Activated T-cell treated with anti-CD3 and anti-CD28 coated beads, Interleukin-2, amount 50 U/mL, for 24 hours (primary cell): ENCODE measurements around the gene FILIP1L.

Experiments
- DNase-seq: peaks from one replicate; pipeline ENCODE4 v3.0.0-alpha.2; 2020
- H3K27ac Mint-ChIP-seq: 2 replicates; pipeline ENCODE4 v1.8.0; 2020; ENCODE audit warnings: mild to moderate bottlenecking, mixed read lengths
- H3K27me3 Mint-ChIP-seq: 2 replicates; pipeline ENCODE4 v1.8.0; 2020; ENCODE audit warnings: mixed read lengths
- H3K36me3 Mint-ChIP-seq: 2 replicates; pipeline ENCODE4 v1.8.0; 2020; ENCODE audit warnings: low read depth, mixed read lengths
- H3K4me1 Mint-ChIP-seq: 2 replicates; pipeline ENCODE4 v1.8.0; 2020; ENCODE audit warnings: low read depth, mixed read lengths
- H3K4me3 Mint-ChIP-seq: 2 replicates; pipeline ENCODE4 v1.8.0; 2020; ENCODE audit warnings: mild to moderate bottlenecking, moderate library complexity, mixed read lengths
- H3K9me3 Mint-ChIP-seq: 2 replicates; pipeline ENCODE4 v1.8.0; 2020; ENCODE audit warnings: mixed read lengths

Gene FILIP1L

DNA sequence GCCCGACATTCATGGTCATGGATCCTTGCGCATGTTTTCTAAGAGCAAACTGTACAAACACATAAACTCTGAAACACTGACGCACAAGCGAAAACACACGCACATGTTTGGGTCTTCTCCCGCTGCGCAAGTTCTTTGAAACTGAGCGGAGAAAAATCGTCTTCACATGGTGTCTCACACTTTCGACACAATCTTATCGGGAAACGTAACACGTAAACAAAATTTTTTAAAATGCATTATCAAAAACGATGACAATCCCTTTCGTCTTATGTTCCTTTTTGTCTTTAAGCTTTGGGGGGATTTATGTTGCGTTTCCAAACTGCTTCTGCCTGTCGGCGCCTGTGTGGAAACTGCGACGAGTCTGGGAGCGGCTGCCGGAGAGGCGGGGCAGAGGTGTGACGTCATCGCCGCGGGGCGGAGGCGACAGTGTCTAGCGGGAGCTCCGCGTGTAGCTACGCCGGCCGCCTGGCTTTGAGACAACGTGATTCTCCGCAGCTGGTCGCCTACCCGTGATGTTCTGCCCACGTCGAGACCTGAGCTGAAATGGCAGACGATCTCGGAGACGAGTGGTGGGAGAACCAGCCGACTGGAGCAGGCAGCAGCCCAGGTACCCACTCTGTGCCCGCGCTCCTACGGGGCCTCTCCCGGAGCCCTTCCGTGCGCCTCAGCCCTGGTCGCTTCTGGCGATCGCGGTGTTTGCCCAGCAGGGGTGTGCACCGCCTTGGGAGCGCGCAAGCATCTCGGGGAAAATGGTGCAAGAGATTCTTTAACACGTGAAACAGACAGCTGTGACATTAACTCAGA is 296.7 kb downstream of the FILIP1L start, which contains the start of gene CMSS1:
TSS of gene CMSS1 (plus strand) at position 426 of the 804 bp plus-strand sequence.
- H3K4me1 Mint-ChIP-seq = peaks cover 47% of the 10 kb centered on the region
- H3K4me3 Mint-ChIP-seq = peak within 1 kb of the TSS; percentile 92
- H3K36me3 Mint-ChIP-seq = peaks cover 52% of the 10 kb centered on the region
- peak within 1 kb of the TSS; percentile 98 for H3K27ac Mint-ChIP-seq
- peak; percentile 98 for DNase-seq
- no peaks in the 10 kb centered on the region for H3K9me3 Mint-ChIP-seq
- no peaks in the 10 kb centered on the region for H3K27me3 Mint-ChIP-seq

DNA sequence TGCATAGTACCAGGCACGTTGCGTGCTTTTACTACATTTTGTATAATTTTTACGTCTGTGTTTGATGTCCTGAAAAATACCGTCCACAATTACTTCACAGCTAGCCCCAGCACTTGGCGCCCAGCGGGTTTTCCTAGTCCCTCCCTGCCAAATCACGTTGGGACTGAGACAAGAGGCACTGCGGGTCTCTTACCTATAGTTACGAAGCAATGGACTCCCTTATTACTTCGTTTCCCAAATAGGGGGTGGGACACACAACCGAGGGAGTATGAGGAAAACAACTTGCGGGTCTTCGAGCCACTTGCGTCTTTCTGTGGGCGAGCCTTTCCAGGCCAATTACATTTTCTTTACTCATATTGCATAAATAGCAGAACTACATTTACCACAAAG is 297.3 kb downstream of the FILIP1L start:
- peak overlapping the region; percentile 92 for H3K4me3 Mint-ChIP-seq
- peak; percentile 39 for DNase-seq
- peak overlapping the region; percentile 98 for H3K27ac Mint-ChIP-seq
- H3K36me3 Mint-ChIP-seq = peaks cover 48% of the 10 kb centered on the region
- H3K27me3 Mint-ChIP-seq = no peaks in the 10 kb centered on the region
- no peaks in the 10 kb centered on the region for H3K9me3 Mint-ChIP-seq
- H3K4me1 Mint-ChIP-seq = peaks cover 45% of the 10 kb centered on the region

DNA sequence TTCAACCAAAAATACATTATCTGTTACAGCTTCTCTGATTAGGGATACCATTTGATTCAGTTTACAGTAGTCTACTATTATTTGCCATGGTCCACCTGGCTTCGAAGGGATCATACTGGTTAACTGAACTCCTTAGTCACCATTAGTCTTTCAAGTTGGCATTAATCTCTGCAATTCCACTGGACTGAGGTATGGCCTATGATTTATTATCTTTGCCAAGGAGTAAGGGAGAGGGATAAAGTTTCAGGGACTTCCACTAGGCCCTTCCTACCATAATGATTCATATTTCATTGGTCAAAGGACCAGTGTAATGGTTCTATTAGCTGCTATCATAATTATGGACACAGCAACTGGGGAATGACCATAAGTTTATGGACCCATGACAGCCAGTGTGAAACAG is 303.9 kb downstream of the FILIP1L start:
- H3K9me3 Mint-ChIP-seq = peaks cover 5% of the 10 kb centered on the region
- no peak overlapping the region for H3K27ac Mint-ChIP-seq
- H3K4me1 Mint-ChIP-seq = peaks cover 3% of the 10 kb centered on the region
- H3K27me3 Mint-ChIP-seq = no peaks in the 10 kb centered on the region
- no peak overlapping the region for H3K4me3 Mint-ChIP-seq
- no peak for DNase-seq
- peaks cover 5% of the 10 kb centered on the region for H3K36me3 Mint-ChIP-seq

DNA sequence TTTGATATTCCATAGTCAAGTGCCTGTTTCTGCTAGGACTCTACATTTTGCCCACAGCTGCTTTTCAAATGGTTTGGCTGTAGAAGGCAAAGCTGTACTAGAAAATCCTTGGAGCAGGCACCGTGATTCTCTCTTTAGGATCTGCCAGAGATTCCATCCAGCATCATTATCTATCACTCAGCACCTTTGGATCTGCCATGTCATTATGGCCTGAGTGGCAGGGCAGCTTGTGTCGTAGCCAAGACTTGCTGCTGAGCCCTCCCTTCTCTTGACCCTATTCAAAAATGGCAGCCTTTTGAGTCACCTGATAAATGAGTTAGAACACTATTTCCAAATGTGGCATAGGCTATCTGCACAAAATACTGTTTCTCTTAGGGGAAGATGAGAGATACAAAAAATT is 304.7 kb downstream of the FILIP1L start:
- Mint-ChIP-seq H3K27ac (no peak overlapping the region), H3K4me1 (peaks cover 3% of the 10 kb centered on the region), H3K9me3 (peaks cover 9% of the 10 kb centered on the region), H3K27me3 (no peaks in the 10 kb centered on the region), H3K4me3 (no peak overlapping the region), H3K36me3 (peaks cover 5% of the 10 kb centered on the region)
- DNase-seq = no peak

DNA sequence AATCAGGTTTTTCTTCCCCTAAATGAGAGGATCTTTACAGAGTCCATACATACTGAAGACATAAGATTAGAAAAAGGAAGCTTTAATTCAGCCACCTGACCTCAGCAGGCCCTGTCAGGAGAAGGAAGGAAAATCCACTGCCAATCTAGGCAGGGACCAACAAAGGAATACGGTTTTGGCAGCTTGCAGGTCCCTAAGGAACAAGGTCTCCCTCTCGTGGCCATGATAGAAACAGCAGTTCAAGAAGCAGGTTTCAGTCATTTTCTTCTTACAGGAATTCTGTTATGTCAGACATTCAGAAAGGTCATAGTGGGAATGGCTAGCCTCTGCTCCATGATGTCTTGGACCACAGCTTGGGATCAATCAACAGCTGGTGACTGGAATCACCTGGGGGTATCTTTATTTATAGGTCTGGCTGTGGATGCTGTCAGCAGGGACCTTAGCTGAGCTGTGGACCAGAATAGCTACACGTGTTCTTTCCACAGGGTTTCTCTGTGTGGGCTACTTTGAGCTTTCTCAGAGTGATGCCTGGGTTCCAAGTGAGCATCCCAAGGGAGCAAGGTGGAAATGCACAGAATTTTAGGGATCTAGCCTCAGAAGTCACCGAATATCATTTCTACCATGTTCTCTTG is 306.0 kb downstream of the FILIP1L start:
- H3K36me3 Mint-ChIP-seq = peaks cover 10% of the 10 kb centered on the region
- H3K27ac Mint-ChIP-seq = no peak overlapping the region
- H3K4me1 Mint-ChIP-seq = peaks cover 3% of the 10 kb centered on the region
- H3K4me3 Mint-ChIP-seq = no peak overlapping the region
- no peaks in the 10 kb centered on the region for H3K27me3 Mint-ChIP-seq
- H3K9me3 Mint-ChIP-seq = peaks cover 16% of the 10 kb centered on the region
- no peak for DNase-seq

DNA sequence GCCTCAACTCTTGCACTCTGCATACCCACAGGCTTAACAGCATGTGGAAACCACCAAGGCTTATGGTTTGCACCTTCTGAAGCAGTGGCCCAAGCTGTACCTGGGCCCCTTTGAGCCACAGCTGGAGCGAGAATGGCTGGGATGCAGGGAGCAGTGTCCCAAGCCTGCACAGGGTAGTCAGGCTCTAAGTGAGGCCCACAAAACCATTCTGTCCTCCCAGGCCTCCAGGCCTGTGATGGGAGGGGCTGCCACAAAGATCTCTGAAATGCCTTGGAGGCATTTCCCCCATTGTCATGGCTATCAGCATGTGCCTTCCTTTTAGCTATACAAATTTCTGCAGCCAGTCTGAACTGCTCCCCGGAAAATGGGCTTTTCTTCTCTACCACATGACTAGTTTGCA is 309.1 kb downstream of the FILIP1L start:
- H3K9me3 Mint-ChIP-seq = peaks cover 16% of the 10 kb centered on the region
- DNase-seq = no peak
- no peak overlapping the region for H3K27ac Mint-ChIP-seq

DNA sequence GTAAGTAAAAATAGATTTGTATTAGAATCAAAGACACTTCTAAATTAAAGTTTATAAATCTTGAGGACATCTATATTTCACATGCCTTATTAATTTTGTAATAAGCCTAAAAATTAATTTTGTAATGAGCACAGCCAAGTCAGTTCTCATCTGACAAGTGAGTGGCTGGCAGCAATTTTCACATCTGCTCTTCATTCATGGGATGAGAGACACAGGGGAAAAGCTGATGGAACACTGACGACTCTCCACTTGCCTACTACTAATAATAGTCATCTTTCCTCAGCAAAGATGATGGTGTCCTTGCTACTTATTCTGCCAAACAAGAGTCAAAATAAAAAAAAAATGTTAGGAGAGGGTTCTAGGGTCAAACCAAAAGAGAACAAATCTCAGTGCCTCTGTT is 311.0 kb downstream of the FILIP1L start:
- Mint-ChIP-seq H3K4me1 (peaks cover 3% of the 10 kb centered on the region), H3K36me3 (peaks cover 10% of the 10 kb centered on the region), H3K27ac (no peak overlapping the region), H3K27me3 (no peaks in the 10 kb centered on the region), H3K4me3 (no peak overlapping the region), H3K9me3 (peaks cover 16% of the 10 kb centered on the region)
- DNase-seq = no peak

More for the DNA sequence above, 309.1 kb downstream of the FILIP1L start:
- Mint-ChIP-seq H3K4me1 (peaks cover 3% of the 10 kb centered on the region), H3K27me3 (no peaks in the 10 kb centered on the region), H3K4me3 (no peak overlapping the region), H3K36me3 (peaks cover 10% of the 10 kb centered on the region)

DNA sequence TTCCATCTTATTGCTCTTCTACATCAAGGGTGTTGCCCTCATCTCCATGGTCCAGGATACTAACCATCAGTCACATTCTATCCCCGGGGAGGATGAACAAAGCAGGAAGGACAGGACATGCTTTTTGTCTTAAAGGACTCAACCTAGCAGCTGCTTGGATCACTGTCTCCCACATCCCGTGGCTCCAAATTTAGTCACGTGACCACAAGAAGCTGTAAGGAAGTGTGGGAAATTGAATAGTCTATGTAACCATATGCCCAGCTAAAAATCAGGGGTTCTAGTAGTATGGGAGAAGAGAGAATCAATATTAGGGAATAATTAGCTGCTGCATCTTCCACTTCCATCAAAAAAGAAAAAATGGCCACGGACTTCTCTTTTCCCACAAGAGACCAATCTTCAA is 314.9 kb downstream of the FILIP1L start:
- H3K4me1 Mint-ChIP-seq = no peaks in the 10 kb centered on the region
- no peaks in the 10 kb centered on the region for H3K27me3 Mint-ChIP-seq
- peaks cover 5% of the 10 kb centered on the region for H3K36me3 Mint-ChIP-seq
- no peak overlapping the region for H3K27ac Mint-ChIP-seq
- DNase-seq = no peak
- H3K4me3 Mint-ChIP-seq = no peak overlapping the region
- H3K9me3 Mint-ChIP-seq = peaks cover 6% of the 10 kb centered on the region

DNA sequence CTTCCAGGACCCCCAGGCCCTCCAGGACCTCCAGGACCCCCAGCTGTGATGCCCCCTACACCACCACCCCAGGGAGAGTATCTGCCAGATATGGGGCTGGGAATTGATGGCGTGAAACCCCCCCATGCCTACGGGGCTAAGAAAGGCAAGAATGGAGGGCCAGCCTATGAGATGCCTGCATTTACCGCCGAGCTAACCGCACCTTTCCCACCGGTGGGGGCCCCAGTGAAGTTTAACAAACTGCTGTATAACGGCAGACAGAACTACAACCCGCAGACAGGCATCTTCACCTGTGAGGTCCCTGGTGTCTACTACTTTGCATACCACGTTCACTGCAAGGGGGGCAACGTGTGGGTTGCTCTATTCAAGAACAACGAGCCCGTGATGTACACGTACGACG is 318.7 kb downstream of the FILIP1L start:
- Mint-ChIP-seq H3K9me3 (no peaks in the 10 kb centered on the region), H3K27me3 (peaks cover 2% of the 10 kb centered on the region), H3K4me3 (no peak overlapping the region), H3K27ac (no peak overlapping the region), H3K36me3 (no peaks in the 10 kb centered on the region), H3K4me1 (no peaks in the 10 kb centered on the region)
- no peak for DNase-seq

DNA sequence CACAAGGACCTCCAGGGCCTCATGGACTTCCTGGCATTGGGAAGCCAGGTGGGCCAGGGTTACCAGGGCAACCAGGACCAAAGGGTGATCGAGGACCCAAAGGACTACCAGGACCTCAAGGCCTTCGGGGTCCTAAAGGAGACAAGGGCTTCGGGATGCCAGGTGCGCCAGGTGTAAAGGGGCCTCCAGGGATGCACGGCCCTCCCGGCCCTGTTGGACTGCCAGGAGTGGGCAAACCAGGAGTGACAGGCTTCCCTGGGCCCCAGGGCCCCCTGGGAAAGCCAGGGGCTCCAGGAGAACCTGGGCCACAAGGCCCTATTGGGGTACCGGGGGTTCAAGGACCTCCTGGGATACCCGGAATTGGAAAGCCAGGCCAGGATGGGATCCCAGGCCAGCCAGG is 319.8 kb downstream of the FILIP1L start:
- Mint-ChIP-seq H3K9me3 (no peaks in the 10 kb centered on the region), H3K4me1 (no peaks in the 10 kb centered on the region), H3K27me3 (peaks cover 4% of the 10 kb centered on the region), H3K4me3 (no peak overlapping the region), H3K36me3 (no peaks in the 10 kb centered on the region), H3K27ac (no peak overlapping the region)
- no peak for DNase-seq

DNA sequence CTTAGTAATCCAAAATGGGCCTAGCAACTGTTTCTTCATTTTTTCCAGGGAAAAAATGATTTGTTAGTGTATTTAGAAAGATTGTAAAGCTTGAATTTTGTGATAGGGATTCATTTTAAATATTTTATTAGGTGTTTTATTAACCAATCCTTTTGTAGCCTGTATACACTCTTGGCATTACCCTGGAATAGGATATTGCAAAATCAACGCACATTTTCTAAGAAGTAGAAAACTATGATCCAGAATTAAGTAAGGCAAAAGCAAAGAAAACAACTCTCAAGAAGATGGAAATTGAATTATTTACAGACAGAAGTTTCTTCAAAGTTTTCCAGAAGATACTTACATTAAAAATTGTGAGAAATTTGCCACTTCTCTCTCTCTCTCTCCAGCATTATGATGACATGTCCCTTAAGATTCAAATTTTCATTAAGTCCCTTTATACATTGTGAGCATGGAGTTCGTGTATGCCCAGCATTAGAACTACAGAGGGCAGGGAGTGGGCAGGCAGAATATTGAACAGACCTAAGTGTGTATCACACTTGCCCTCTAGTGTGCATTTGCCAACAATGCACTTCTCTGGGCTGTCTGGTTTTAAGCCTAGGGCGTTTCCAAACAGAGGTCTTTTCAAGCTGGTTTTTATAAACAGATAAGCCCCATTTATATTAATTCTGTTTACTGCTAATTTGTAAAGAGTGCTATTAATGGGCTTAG is 325.1 kb downstream of the FILIP1L start:
- Mint-ChIP-seq H3K27ac (no peak overlapping the region), H3K4me3 (no peak overlapping the region), H3K4me1 (no peaks in the 10 kb centered on the region), H3K9me3 (no peaks in the 10 kb centered on the region), H3K27me3 (peaks cover 4% of the 10 kb centered on the region), H3K36me3 (no peaks in the 10 kb centered on the region)
- DNase-seq = no peak
